HL-60/S4 (cell line): ENCODE data around the gene APPL2.
"Not testable (repeated sequence)": the region's sequence is repeated elsewhere in the genome, so short reads cannot be mapped to it uniquely, and the experiment has no call there.

Source experiments
- in situ Hi-C: fragments of 300-500 bp; cut with MboI; formaldehyde crosslinking; loops from 2 replicates; pipeline ENCODE4 v1.14.3; 2022; ENCODE audit warnings: low sequenced_read_pairs

Gene APPL2

GRCh38 chr12:105257321-105257728 lies 21.4 kb upstream of the APPL2 start:
- in situ Hi-C loops = no loop called here

- in situ Hi-C loops = no loop called here
Measured at GRCh38 chr12:105256921-105257320, 20.9 kb upstream of the APPL2 start.

GRCh38 chr12:105256431-105256830 lies 20.5 kb upstream of the APPL2 start:
- in situ Hi-C loops = not testable (repeated sequence)

- in situ Hi-C loops = no loop called here
Measured at GRCh38 chr12:105256011-105256410, 20.0 kb upstream of the APPL2 start.

- in situ Hi-C loops = no loop called here
Measured at GRCh38 chr12:105253866-105254513, 18.0 kb upstream of the APPL2 start.

- in situ Hi-C loops = no loop called here
Measured at GRCh38 chr12:105252901-105253300, 16.9 kb upstream of the APPL2 start.

- in situ Hi-C loops = not testable (repeated sequence)
Measured at GRCh38 chr12:105245776-105246427, 9.9 kb upstream of the APPL2 start.

GRCh38 chr12:105245291-105245690 lies 9.3 kb upstream of the APPL2 start:
- in situ Hi-C loops = no loop called here

GRCh38 chr12:105240228-105240627 lies 4.3 kb upstream of the APPL2 start:
- in situ Hi-C loops = no loop called here

- in situ Hi-C loops = no loop called here
Measured at GRCh38 chr12:105239304-105239703, 3.3 kb upstream of the APPL2 start.

- in situ Hi-C loops = no loop called here
Measured at GRCh38 chr12:105237666-105238065, 1.7 kb upstream of the APPL2 start.

- in situ Hi-C loops = no loop called here
Measured at GRCh38 chr12:105235281-105235731, 668 bp downstream of the APPL2 start.

GRCh38 chr12:105234197-105234596 lies 1.8 kb downstream of the APPL2 start:
- in situ Hi-C loops = no loop called here

GRCh38 chr12:105233041-105233905 lies 2.7 kb downstream of the APPL2 start:
- in situ Hi-C loops = no loop called here

- in situ Hi-C loops = no loop called here
Measured at GRCh38 chr12:105231396-105231795, 4.6 kb downstream of the APPL2 start.

GRCh38 chr12:105229371-105229770 lies 6.6 kb downstream of the APPL2 start:
- in situ Hi-C loops = no loop called here

- in situ Hi-C loops = no loop called here
Measured at GRCh38 chr12:105228966-105229365, 7.0 kb downstream of the APPL2 start.

GRCh38 chr12:105228494-105228893 lies 7.5 kb downstream of the APPL2 start:
- in situ Hi-C loops = no loop called here

- in situ Hi-C loops = no loop called here
Measured at GRCh38 chr12:105227879-105228278, 8.1 kb downstream of the APPL2 start.

- in situ Hi-C loops = no loop called here
Measured at GRCh38 chr12:105226219-105226618, 9.8 kb downstream of the APPL2 start.

GRCh38 chr12:105225505-105226015 lies 10.4 kb downstream of the APPL2 start:
- in situ Hi-C loops = no loop called here
